OCI-LY1 (cell line): ENCODE measurements around the gene HOMER2.

Experiments used
- H2AFZ ChIP-seq: fragments of 200-600 bp; sonication (generic), shearing (Covaris generic); 2 replicates; pipeline ENCODE4 v1.6.0; 2014; ENCODE audit warnings: antibody characterized with exemption, mild to moderate bottlenecking, low read length
- H3F3A ChIP-seq: fragments of 200-600 bp; sonication (generic), shearing (Covaris generic); 2 replicates; pipeline ENCODE4 v1.6.0; 2014; ENCODE audit warnings: mild to moderate bottlenecking, antibody characterized with exemption, low read length, moderate library complexity; ENCODE audit not compliant: insufficient read depth
- H3K27ac ChIP-seq: fragments of 200-600 bp; sonication (generic); 2 replicates; pipeline ENCODE4 v1.5.1; 2014; ENCODE audit warnings: low read length, mixed run types, mild to moderate bottlenecking, low read depth; ENCODE audit not compliant: poor library complexity, severe bottlenecking
- H3K27me3 ChIP-seq: fragments of 200-600 bp; sonication (generic); 2 replicates; pipeline ENCODE4 v1.6.0; 2014; ENCODE audit warnings: antibody characterized with exemption, mild to moderate bottlenecking, low read length, moderate library complexity; ENCODE audit not compliant: insufficient read depth
- H3K36me3 ChIP-seq: fragments of 200-600 bp; sonication (generic); 2 replicates; pipeline ENCODE4 v1.6.1; 2014; ENCODE audit warnings: mild to moderate bottlenecking, antibody characterized with exemption, low read length, moderate library complexity, mixed read lengths; ENCODE audit not compliant: insufficient read depth
- H3K4me1 ChIP-seq: fragments of 200-600 bp; sonication (generic); 2 replicates; pipeline ENCODE4 v1.5.1; 2014; ENCODE audit warnings: mild to moderate bottlenecking, low read length, moderate library complexity; ENCODE audit not compliant: insufficient read depth, severe bottlenecking
- H3K4me2 ChIP-seq: fragments of 200-600 bp; sonication (generic), shearing (Covaris generic); 2 replicates; pipeline ENCODE4 v1.6.1; 2014; ENCODE audit warnings: low read length
- H3K4me3 ChIP-seq: fragments of 200-600 bp; sonication (generic); 2 replicates; pipeline ENCODE4 v1.5.1; 2014; ENCODE audit warnings: low read length, low read depth, mild to moderate bottlenecking, mixed read lengths; ENCODE audit not compliant: poor library complexity, severe bottlenecking
- H3K79me2 ChIP-seq: fragments of 200-600 bp; shearing (Covaris generic); 2 replicates; pipeline ENCODE4 v1.6.1; 2016; ENCODE audit warnings: mixed run types, low read length, mixed read lengths; ENCODE audit not compliant: insufficient read depth
- H3K9ac ChIP-seq: fragments of 200-600 bp; sonication (generic), shearing (Covaris generic); 2 replicates; pipeline ENCODE4 v1.6.1; 2014; ENCODE audit warnings: mild to moderate bottlenecking, low read length, mixed read lengths
- H3K9me2 ChIP-seq: fragments of 200-600 bp; sonication (generic), shearing (Covaris generic); 2 replicates; pipeline ENCODE4 v1.6.1; 2014; ENCODE audit warnings: low read depth, mild to moderate bottlenecking, low read length, mixed read lengths
- H3K9me3 ChIP-seq: fragments of 200-600 bp; shearing (Covaris generic); 2 replicates; pipeline ENCODE4 v1.6.1; 2014; ENCODE audit warnings: low read length, mixed read lengths
- H4K20me1 ChIP-seq: fragments of 200-600 bp; sonication (generic), shearing (Covaris generic); 2 replicates; pipeline ENCODE4 v1.6.0; 2016; ENCODE audit warnings: mild to moderate bottlenecking, low read length; ENCODE audit not compliant: insufficient read depth
- CTCF ChIP-seq: fragments of 200-600 bp; sonication (generic), shearing (Covaris generic); IDR thresholded peaks from 2 replicates; pipeline ENCODE4 v1.5.1; 2017; ENCODE audit warnings: mild to moderate bottlenecking, antibody characterized with exemption, low read length, moderate library complexity, mixed read lengths
- EZH2 ChIP-seq: fragments of 200-600 bp; sonication (generic), shearing (Covaris generic); IDR thresholded peaks from 2 replicates; pipeline ENCODE4 v1.8.0; 2017; ENCODE audit warnings: borderline replicate concordance, mixed run types, mild to moderate bottlenecking, antibody characterized with exemption, low read length, moderate library complexity, mixed read lengths

The HOMER2 gene

GRCh38 chr15:82873000-82873680 lies 79.4 kb downstream of the HOMER2 start:
- no peaks in the 10 kb centered on the region for H3K79me2 ChIP-seq
- no peak overlapping the region for H3K4me2 ChIP-seq
- H3K9ac ChIP-seq, result no peak overlapping the region
- H4K20me1 ChIP-seq, result no peaks in the 10 kb centered on the region
- H3F3A ChIP-seq, result no peaks in the 10 kb centered on the region
- no peaks in the 10 kb centered on the region for H3K4me1 ChIP-seq
- no peak overlapping the region for H3K4me3 ChIP-seq
- no peak overlapping the region for H2AFZ ChIP-seq
- TF ChIP-seq CTCF (no peak), EZH2 (no peak)
- H3K9me2 ChIP-seq, result no peaks in the 10 kb centered on the region
- H3K36me3 ChIP-seq, result no peaks in the 10 kb centered on the region
- no peak overlapping the region for H3K27ac ChIP-seq
- H3K9me3 ChIP-seq, result no peaks in the 10 kb centered on the region
- no peaks in the 10 kb centered on the region for H3K27me3 ChIP-seq

DNA sequence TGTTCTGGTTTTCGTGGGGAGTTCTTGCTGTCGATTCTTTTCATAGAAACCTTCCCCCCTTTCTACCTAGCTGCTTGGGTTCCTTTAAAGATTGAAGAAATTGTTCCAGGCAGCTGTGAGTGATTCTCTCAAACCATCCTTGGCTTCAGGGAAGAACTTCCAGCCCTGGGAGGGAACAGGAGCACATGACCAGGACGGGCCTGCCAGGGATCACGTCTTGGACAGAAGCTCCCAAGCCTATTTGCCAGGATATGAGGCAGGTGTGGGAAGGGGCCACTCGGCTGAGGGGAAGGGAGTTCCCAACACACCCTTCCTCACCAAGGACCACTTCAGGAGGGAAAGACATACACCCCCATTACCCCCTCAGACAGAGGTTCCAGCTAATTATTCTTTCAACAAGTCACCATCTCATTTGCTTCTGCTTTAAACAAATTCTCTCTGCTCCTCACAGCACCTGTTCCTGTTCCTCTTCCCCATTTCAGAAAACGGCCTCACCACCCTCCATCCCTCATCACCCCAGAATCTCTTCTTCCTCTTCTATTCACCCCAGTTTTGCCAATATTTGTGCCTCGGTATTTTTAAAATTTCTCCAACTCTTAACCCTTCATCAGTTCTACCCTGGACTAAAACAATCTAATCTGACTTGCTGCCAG lies 80.6 kb downstream of the HOMER2 start:
- Histone ChIP-seq H3K79me2 (no peaks in the 10 kb centered on the region), H3K4me1 (no peaks in the 10 kb centered on the region), H2AFZ (no peak overlapping the region), H4K20me1 (no peaks in the 10 kb centered on the region), H3K36me3 (no peaks in the 10 kb centered on the region), H3K27me3 (no peaks in the 10 kb centered on the region), H3K9ac (no peak overlapping the region), H3K27ac (no peak overlapping the region), H3K9me3 (no peaks in the 10 kb centered on the region), H3F3A (no peaks in the 10 kb centered on the region), H3K4me3 (no peak overlapping the region), H3K4me2 (no peak overlapping the region), H3K9me2 (no peaks in the 10 kb centered on the region)
- TF ChIP-seq EZH2 (no peak), CTCF (no peak)

- no peak overlapping the region for H3K4me3 ChIP-seq
- H3K4me1 ChIP-seq, result no peaks in the 10 kb centered on the region
- TF ChIP-seq CTCF (no peak), EZH2 (no peak)
- no peak overlapping the region for H3K9ac ChIP-seq
- H3K27ac ChIP-seq, result no peak overlapping the region
- H3K36me3 ChIP-seq, result no peaks in the 10 kb centered on the region
- H3K4me2 ChIP-seq, result no peak overlapping the region
- no peaks in the 10 kb centered on the region for H4K20me1 ChIP-seq
- H3K9me3 ChIP-seq, result no peaks in the 10 kb centered on the region
- no peaks in the 10 kb centered on the region for H3K79me2 ChIP-seq
- no peaks in the 10 kb centered on the region for H3K9me2 ChIP-seq
- no peaks in the 10 kb centered on the region for H3K27me3 ChIP-seq
- no peak overlapping the region for H2AFZ ChIP-seq
- no peaks in the 10 kb centered on the region for H3F3A ChIP-seq
Observed at GRCh38 chr15:82871358-82871757, 81.2 kb downstream of the HOMER2 start.
